RPMI8226 (cell line): ENCODE measurements around the gene TUG1.

Experiments
- DNase-seq: peaks from one replicate; pipeline ENCODE4 v3.0.0-alpha.2; 2015

TUG1 gene

GRCh38 chr22:31019191-31019930 lies 50.3 kb downstream of the TUG1 start:
- DNase-seq: no peak

DNA sequence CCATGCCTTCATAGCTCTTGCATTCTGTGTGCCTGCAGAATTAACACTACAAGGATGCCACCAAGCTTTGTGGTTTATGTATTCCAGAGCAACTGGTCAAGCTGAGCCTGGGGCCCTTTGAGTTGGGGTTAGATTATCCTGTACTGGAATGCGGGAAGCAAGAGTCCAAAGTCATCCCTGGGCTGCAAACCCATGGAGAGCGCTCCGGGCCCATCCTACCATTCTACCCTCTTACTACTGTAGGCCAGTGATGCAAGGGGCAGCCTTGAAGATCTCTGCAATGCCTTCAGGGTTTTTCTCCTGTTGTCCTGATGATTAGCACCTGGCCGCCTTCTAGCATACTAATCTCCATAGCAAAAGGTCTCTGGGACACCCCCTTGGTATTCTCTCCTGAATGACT lies 51.3 kb downstream of the TUG1 start:
- no peak for DNase-seq

GRCh38 chr22:31022516-31022915 lies 53.5 kb downstream of the TUG1 start:
- DNase-seq: no peak
